Dedifferentiated amniotic fluid mesenchymal stem cell (primary cell): ENCODE measurements around the gene NEUROD2.

ENCODE experiments used
- DNase-seq: peaks from one replicate; pipeline ENCODE4 v3.0.0-alpha.2; 2016; ENCODE audit errors: extremely low spot score

The NEUROD2 gene

GRCh38 chr17:39580082-39580468 is 27.6 kb downstream of the NEUROD2 start:
- no peak for DNase-seq

GRCh38 chr17:39579318-39580081 is 28.2 kb downstream of the NEUROD2 start:
- DNase-seq: no peak

GRCh38 chr17:39578272-39578671 is 29.4 kb downstream of the NEUROD2 start:
- DNase-seq: no peak

GRCh38 chr17:39576187-39576586 is 31.5 kb downstream of the NEUROD2 start:
- no peak for DNase-seq

- DNase-seq: peak; percentile 36
Observed at GRCh38 chr17:39573447-39574298, 34.0 kb downstream of the NEUROD2 start.

GRCh38 chr17:39572121-39572520 is 35.6 kb downstream of the NEUROD2 start:
- no peak for DNase-seq

- no peak for DNase-seq
Observed at GRCh38 chr17:39569126-39569525, 38.6 kb downstream of the NEUROD2 start.

- no peak for DNase-seq
Observed at GRCh38 chr17:39568702-39569101, 39.0 kb downstream of the NEUROD2 start.

GRCh38 chr17:39566094-39566850 is 41.4 kb downstream of the NEUROD2 start:
- DNase-seq: no peak

- DNase-seq: no peak
Observed at GRCh38 chr17:39564211-39564848, 43.4 kb downstream of the NEUROD2 start.

- no peak for DNase-seq
Observed at GRCh38 chr17:39563476-39563875, 44.2 kb downstream of the NEUROD2 start.

- no peak for DNase-seq
Observed at GRCh38 chr17:39562976-39563375, 44.7 kb downstream of the NEUROD2 start.

- no peak for DNase-seq
Observed at GRCh38 chr17:39562395-39562794, 45.3 kb downstream of the NEUROD2 start.

GRCh38 chr17:39556423-39556822 is 51.3 kb downstream of the NEUROD2 start:
- no peak for DNase-seq

- DNase-seq: no peak
Observed at GRCh38 chr17:39555368-39555767, 52.4 kb downstream of the NEUROD2 start.
